ENCODE measurements around the gene CSTF3. TPM values are rescaled to one million over a fixed set of nuclear protein-coding genes. Genes with fewer than 3 reads are reported as not detected.
A peak's percentile ranks its signal among the peaks of the same experiment; 100 is the strongest.

CSTF3 gene
- total RNA-seq, 1 experiment from 2014 or later: 25.0 TPM

DNA sequence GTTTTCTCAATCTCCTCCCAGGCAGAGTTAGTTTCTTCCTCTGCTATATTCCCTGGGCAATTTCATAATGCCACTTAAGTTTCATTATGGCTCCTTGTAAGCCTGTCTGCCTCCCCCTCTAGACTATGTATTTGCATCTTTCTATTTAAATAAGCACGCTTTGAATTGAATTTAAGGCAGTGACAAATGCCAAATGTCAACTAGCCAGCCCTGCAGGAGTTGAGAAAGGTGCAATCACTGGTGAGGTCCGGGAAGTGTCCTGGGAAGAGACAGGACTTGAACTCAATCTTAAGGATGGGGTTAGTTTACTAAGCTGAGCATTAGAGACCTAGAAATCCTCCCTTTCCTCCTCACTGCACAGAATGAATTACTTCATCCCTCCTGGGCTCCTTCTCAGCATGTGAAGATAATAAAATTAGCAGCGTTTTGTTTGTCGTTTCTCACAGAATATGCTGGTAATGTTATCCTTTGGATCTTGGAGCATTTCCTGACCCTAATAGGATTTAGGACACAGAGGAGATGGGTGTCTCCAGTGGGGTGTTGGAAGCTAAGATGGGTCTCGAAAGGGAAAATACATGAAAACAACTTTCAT lies 120.3 kb downstream of the CSTF3 start:
- no peak for DNase-seq (ENCODE audit: low spot score)

DNA sequence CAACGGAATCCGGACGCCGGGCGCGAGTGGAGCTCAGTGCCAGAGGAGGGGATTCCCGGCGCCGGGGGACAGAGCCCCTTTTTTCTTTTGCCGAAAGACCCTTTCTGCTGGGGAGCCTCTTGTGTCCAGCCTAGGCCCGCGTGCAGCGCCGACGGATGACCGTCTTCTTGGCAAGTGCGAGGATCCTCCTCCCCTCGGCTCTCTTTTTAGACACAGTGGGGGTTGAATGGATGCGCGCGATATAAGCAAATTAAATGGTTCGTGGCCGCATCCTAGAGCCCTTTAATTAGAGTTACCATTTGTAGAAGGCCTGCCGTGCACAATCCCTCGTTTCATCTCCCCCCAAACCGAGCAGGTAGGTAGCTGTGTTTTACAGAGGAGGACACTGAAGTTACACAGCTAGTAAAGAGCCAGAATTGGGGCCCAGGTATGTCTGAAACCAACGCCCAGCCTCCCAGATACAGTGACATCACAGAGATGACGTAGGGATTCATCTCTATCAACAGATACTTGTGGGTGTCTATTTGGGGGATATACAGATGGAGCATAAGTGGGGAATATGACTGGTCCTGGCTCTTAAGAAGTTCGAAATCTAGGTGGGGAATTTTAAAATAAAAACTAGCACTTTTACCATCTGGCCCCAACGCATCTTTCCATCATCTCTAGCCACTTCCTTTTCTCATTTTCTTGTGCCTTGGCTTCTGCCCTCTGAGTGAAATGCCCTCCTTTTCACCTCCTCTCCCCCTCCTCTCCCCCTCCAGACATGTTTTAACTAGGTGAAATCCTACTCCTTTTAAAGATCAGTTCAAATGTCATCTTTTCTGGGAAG lies 121.0 kb downstream of the CSTF3 start:
- peak; percentile 34 for DNase-seq (ENCODE audit: low spot score)

DNA sequence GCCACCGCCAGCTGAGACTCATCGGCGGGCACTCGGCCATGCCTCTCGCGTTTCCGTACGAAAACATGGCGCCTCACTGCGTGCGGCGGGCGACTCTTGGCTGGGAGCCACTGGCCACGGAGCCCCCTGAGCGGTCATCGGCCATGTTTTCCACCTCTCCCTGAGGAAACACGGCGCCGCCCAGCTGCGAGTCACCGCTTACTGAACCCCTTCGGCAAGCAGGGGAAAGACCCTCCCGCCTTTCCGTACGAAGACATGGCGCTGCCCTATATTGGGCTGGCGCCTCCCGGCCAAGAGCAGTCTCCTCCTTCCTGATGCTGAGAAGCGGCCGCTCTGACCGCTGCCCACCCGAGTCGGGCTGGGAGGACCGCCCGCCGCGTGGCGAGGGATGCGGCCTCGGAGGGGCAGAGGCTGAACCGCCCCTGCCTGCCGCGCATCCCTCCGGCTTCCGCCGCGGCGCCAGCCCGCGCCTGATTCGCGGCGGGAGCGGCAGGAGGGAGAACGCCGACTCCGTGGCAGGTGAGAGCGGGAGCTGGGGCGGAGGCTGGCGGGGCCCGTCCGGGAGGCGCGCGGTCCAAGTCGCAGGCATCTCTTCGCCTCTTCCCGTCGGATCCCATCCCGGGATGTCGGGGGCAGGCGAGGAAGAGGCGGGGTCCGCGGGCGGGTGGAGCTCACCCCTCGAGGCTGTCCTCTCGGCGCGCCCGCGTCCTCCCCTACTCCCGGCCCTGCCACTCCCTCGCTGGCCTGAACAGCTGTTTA lies 121.8 kb downstream of the CSTF3 start, which contains the start of gene TCP11L1:
TCP11L1 (plus strand) TSS at position 299 of the 759 bp plus-strand sequence. CDS start 4,202 bp downstream, outside the sequence.
- DNase-seq (ENCODE audit: low spot score): peak; percentile 90

DNA sequence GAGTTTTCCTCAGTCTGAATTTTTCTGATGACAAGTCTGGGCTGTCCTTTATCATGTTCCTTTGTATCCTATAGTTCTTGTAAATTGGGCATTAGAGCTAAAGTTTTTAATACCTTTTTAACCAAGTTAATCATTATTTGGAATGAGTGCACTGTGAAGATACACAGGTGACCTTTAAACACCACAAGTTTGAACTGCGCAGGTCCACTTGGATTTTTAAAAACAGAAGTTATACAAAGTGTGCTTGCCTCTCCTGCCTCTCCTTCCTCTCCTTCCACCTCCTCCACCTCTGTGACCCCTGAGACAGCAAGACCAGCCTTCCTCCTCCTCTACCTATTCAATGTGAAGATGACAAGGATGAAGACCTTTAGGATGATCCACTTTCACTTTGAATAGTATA lies 126.3 kb downstream of the CSTF3 start:
- DNase-seq (ENCODE audit: low spot score): no peak

Other genes with a start within 250 kb of the CSTF3 start
- gene DEPDC7, start 145.6 kb downstream of the CSTF3 start, total RNA-seq (2014; rRNA removed; shearing (Covaris generic)): 13.6 and 13.8 TPM in 2 replicates
- gene TCP11L1, start 121.9 kb downstream of the CSTF3 start, total RNA-seq (2014; rRNA removed; shearing (Covaris generic)): 14.7 and 15.9 TPM in 2 replicates
- 48.7 and 50.5 TPM in 2 replicates for gene HIPK3, start 95.9 kb upstream of the CSTF3 start, total RNA-seq (2014; rRNA removed; shearing (Covaris generic))
- gene KIAA1549L, start 214.6 kb upstream of the CSTF3 start, total RNA-seq (2014; rRNA removed; shearing (Covaris generic)): 10.0 and 10.1 TPM in 2 replicates

All from A172 (cell line).